Neural progenitor cell (in vitro differentiated cells): ENCODE results near the gene THBS1. TPM values are rescaled to one million over a fixed set of nuclear protein-coding genes. Genes with fewer than 3 reads are reported as not detected.
A peak's percentile ranks its signal among the peaks of the same experiment; 100 is the strongest.

ENCODE experiments used
- DNase-seq: peaks from one replicate; pipeline ENCODE4 v3.0.0-alpha.2; 2016; ENCODE audit warnings: low spot score
- H2AFZ ChIP-seq: fragments of 200-600 bp; sonication (generic); replicated peaks from 2 replicates; pipeline ENCODE4 v1.6.1; 2016; ENCODE audit warnings: antibody characterized with exemption
- H3F3A ChIP-seq: fragments of 200-600 bp; sonication (generic); 2 replicates; pipeline ENCODE4 v1.6.1; 2016; ENCODE audit warnings: antibody characterized with exemption, low read depth
- H3K27ac ChIP-seq: fragments of 200-600 bp; sonication (generic); 2 replicates; pipeline ENCODE4 v1.5.1; 2016; ENCODE audit warnings: mild to moderate bottlenecking
- H3K27me3 ChIP-seq: fragments of 200-600 bp; sonication (generic); 2 replicates; pipeline ENCODE4 v1.6.1; 2016; ENCODE audit warnings: mild to moderate bottlenecking, moderate library complexity
- H3K36me3 ChIP-seq: fragments of 200-600 bp; sonication (generic); 2 replicates; pipeline ENCODE4 v1.5.1; 2016
- H3K4me1 ChIP-seq: fragments of 200-600 bp; sonication (generic); 2 replicates; pipeline ENCODE4 v1.6.1; 2016; ENCODE audit warnings: mixed run types
- H3K4me2 ChIP-seq: fragments of 200-600 bp; sonication (generic); 2 replicates; pipeline ENCODE4 v1.6.1; 2016
- H3K4me3 ChIP-seq: fragments of 200-600 bp; sonication (generic); 2 replicates; pipeline ENCODE4 v1.5.1; 2016
- H3K79me2 ChIP-seq: fragments of 200-600 bp; sonication (generic); 2 replicates; pipeline ENCODE4 v1.6.1; 2016; ENCODE audit warnings: low read depth
- H3K9ac ChIP-seq: fragments of 200-600 bp; sonication (generic); 2 replicates; pipeline ENCODE4 v1.6.1; 2016
- H3K9me3 ChIP-seq: fragments of 200-600 bp; sonication (generic); 2 replicates; pipeline ENCODE4 v1.5.1; 2016; ENCODE audit warnings: low read depth
- H4K20me1 ChIP-seq: fragments of 200-600 bp; sonication (generic); 2 replicates; pipeline ENCODE4 v1.6.1; 2016; ENCODE audit warnings: low read depth
- H3K27ac Mint-ChIP-seq: 3 replicates; pipeline ENCODE4 v1.8.0; 2021; ENCODE audit warnings: mixed read lengths
- H3K27me3 Mint-ChIP-seq: 2 replicates; pipeline ENCODE4 v1.8.0; 2022; ENCODE audit warnings: low read depth, mild to moderate bottlenecking, inconsistent platforms, moderate library complexity, mixed read lengths; ENCODE audit not compliant: insufficient read depth
- H3K36me3 Mint-ChIP-seq: 3 replicates; pipeline ENCODE4 v1.8.0; 2021; ENCODE audit warnings: mixed read lengths
- H3K4me1 Mint-ChIP-seq: 3 replicates; pipeline ENCODE4 v1.8.0; 2021; ENCODE audit warnings: mixed read lengths
- H3K4me3 Mint-ChIP-seq: 3 replicates; pipeline ENCODE4 v1.8.0; 2021; ENCODE audit warnings: mild to moderate bottlenecking, moderate library complexity, mixed read lengths
- H3K9me3 Mint-ChIP-seq: 3 replicates; pipeline ENCODE4 v1.8.0; 2020; ENCODE audit warnings: mixed read lengths
- EZH2 ChIP-seq: fragments of 200-600 bp; sonication (generic); IDR thresholded peaks from 2 replicates; pipeline ENCODE4 v1.6.1; 2017; ENCODE audit warnings: antibody characterized with exemption, mild to moderate bottlenecking, moderate library complexity
- EZH2phosphoT487 ChIP-seq: fragments of 200-600 bp; sonication (generic); IDR thresholded peaks from 2 replicates; pipeline ENCODE4 v1.6.1; 2017; ENCODE audit warnings: antibody characterized with exemption
- total RNA-seq: library from RNA; depleted of rRNA; stranded (reverse); fragments of >200 nt; gene quantifications from 2 replicates; pipeline ENCODE4 v1.2.3, GENCODE V29; 2015; ENCODE audit warnings: low replicate concordance
- TF ChIP-seq, protein P1 (sequence below): fragments of 200-600 bp; sonication (generic); IDR thresholded peaks from 2 replicates; pipeline ENCODE4 v1.5.1; 2017; ENCODE audit warnings: antibody characterized with exemption, mild to moderate bottlenecking

Gene THBS1
- 14.6 and 17.6 TPM in 2 replicates for total RNA-seq

DNA sequence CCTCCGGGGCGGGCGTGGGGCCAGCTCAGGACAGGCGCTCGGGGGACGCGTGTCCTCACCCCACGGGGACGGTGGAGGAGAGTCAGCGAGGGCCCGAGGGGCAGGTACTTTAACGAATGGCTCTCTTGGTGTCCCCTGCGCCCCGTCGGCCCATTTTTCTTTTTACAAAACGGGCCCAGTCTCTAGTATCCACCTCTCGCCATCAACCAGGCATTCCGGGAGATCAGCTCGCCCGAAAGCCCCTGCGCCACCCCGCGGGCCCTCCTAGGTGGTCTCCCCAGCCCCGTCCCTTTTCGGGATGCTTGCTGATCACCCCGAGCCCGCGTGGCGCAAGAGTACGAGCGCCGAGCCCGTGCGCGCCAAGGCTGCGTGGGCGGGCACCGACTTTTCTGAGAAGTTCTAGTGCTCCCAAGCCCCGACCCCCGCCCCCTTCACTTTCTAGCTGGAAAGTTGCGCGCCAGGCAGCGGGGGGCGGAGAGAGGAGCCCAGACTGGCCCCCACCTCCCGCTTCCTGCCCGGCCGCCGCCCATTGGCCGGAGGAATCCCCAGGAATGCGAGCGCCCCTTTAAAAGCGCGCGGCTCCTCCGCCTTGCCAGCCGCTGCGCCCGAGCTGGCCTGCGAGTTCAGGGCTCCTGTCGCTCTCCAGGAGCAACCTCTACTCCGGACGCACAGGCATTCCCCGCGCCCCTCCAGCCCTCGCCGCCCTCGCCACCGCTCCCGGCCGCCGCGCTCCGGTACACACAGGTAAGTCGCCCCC is at the start of gene THBS1:
Gene THBS1, plus strand, starts transcription at position 595 of the 757 bp plus-strand sequence. CDS start 779 bp downstream, outside the sequence.
- peaks cover 6% of the 10 kb centered on the region for H3K27me3 Mint-ChIP-seq
- H3K9ac ChIP-seq, result no peak within 1 kb of the TSS
- peak within 1 kb of the TSS; percentile 76 for H3K4me3 ChIP-seq
- no peak within 1 kb of the TSS for H3K27ac ChIP-seq
- H3K9me3 ChIP-seq, result no peaks in the 10 kb centered on the region
- H3K4me2 ChIP-seq, result peak within 1 kb of the TSS; percentile 84
- TF ChIP-seq, protein P1, sequence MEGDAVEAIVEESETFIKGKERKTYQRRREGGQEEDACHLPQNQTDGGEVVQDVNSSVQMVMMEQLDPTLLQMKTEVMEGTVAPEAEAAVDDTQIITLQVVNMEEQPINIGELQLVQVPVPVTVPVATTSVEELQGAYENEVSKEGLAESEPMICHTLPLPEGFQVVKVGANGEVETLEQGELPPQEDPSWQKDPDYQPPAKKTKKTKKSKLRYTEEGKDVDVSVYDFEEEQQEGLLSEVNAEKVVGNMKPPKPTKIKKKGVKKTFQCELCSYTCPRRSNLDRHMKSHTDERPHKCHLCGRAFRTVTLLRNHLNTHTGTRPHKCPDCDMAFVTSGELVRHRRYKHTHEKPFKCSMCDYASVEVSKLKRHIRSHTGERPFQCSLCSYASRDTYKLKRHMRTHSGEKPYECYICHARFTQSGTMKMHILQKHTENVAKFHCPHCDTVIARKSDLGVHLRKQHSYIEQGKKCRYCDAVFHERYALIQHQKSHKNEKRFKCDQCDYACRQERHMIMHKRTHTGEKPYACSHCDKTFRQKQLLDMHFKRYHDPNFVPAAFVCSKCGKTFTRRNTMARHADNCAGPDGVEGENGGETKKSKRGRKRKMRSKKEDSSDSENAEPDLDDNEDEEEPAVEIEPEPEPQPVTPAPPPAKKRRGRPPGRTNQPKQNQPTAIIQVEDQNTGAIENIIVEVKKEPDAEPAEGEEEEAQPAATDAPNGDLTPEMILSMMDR, result peak; percentile 4
- TF ChIP-seq EZH2phosphoT487 (peak; percentile 26), EZH2 (no peak)
- H3K27ac Mint-ChIP-seq, result peak within 1 kb of the TSS; percentile 94
- H3K9me3 Mint-ChIP-seq, result peaks cover 3% of the 10 kb centered on the region
- peak within 1 kb of the TSS; percentile 90 for H3K4me3 Mint-ChIP-seq
- peaks cover 19% of the 10 kb centered on the region for H3K4me1 ChIP-seq
- H3F3A ChIP-seq, result no peaks in the 10 kb centered on the region
- peaks cover 39% of the 10 kb centered on the region for H3K4me1 Mint-ChIP-seq
- peak within 1 kb of the TSS; percentile 91 for H2AFZ ChIP-seq
- H4K20me1 ChIP-seq, result no peaks in the 10 kb centered on the region
- H3K79me2 ChIP-seq, result peaks cover 8% of the 10 kb centered on the region
- H3K27me3 ChIP-seq, result peaks cover 12% of the 10 kb centered on the region
- H3K36me3 Mint-ChIP-seq, result peaks cover 18% of the 10 kb centered on the region
- H3K36me3 ChIP-seq, result no peaks in the 10 kb centered on the region
- DNase-seq, result peak; percentile 95

DNA sequence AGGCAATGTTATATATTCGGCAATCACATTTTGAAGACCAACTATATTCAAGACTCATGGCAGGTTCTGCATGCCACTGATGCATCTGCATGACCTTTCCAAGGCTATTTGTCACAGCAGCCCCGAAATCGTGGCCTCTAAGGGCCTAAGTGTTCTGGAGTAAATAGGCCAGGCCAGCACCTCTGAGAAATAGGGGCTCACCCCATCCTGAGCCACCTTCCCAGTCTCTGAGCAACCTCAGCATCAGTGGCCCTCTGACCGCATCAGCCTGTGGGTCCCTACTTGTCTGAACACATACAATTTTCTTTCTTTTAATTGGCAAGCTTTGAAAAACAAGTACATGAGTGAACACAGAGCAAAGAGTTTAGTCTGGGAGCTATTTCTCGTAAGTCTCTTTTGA is 45.9 kb upstream of the THBS1 start:
- Mint-ChIP-seq H3K4me3 (no peak overlapping the region), H3K27me3 (peaks cover 2% of the 10 kb centered on the region), H3K4me1 (no peaks in the 10 kb centered on the region), H3K9me3 (no peaks in the 10 kb centered on the region), H3K27ac (no peak overlapping the region), H3K36me3 (no peaks in the 10 kb centered on the region)
- Histone ChIP-seq H3K9me3 (no peaks in the 10 kb centered on the region), H3K36me3 (no peaks in the 10 kb centered on the region), H3K4me1 (no peaks in the 10 kb centered on the region), H3K9ac (no peak overlapping the region), H4K20me1 (no peaks in the 10 kb centered on the region), H3K4me2 (no peak overlapping the region), H3K27ac (no peak overlapping the region), H3K79me2 (no peaks in the 10 kb centered on the region), H2AFZ (no peak overlapping the region), H3K4me3 (no peak overlapping the region), H3F3A (no peaks in the 10 kb centered on the region), H3K27me3 (no peaks in the 10 kb centered on the region)
- DNase-seq, result no peak
- TF ChIP-seq, protein P1, result no peak
- TF ChIP-seq EZH2 (no peak), EZH2phosphoT487 (no peak)

DNA sequence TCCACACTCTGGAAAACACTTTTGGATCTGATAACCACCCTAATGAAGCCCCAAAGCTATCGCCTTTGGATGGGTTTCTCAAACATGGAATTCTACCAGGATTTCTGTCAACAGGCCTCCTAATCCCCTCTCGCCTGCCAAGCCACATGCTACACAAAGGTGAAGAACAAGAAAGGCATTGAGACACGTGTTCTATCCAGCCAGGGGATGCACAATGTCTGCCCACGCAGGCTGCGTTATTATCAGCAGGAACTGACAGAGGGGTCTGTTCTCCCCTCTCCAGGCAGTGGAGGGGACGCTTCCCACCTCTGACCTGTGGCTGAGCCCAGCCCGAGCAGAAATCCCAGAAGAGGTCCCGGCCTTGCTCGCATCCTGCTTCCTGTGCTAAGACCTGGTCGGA is 45.4 kb upstream of the THBS1 start:
- Mint-ChIP-seq H3K9me3 (no peaks in the 10 kb centered on the region), H3K27ac (no peak overlapping the region), H3K4me3 (no peak overlapping the region), H3K4me1 (no peaks in the 10 kb centered on the region), H3K27me3 (peaks cover 2% of the 10 kb centered on the region), H3K36me3 (no peaks in the 10 kb centered on the region)
- no peak overlapping the region for H3K9ac ChIP-seq
- H3F3A ChIP-seq, result no peaks in the 10 kb centered on the region
- H2AFZ ChIP-seq, result no peak overlapping the region
- H3K4me3 ChIP-seq, result no peak overlapping the region
- H3K4me1 ChIP-seq, result no peaks in the 10 kb centered on the region
- H3K4me2 ChIP-seq, result no peak overlapping the region
- H3K36me3 ChIP-seq, result no peaks in the 10 kb centered on the region
- H3K9me3 ChIP-seq, result no peaks in the 10 kb centered on the region
- no peaks in the 10 kb centered on the region for H4K20me1 ChIP-seq
- no peak overlapping the region for H3K27ac ChIP-seq
- DNase-seq, result no peak
- no peaks in the 10 kb centered on the region for H3K27me3 ChIP-seq
- no peaks in the 10 kb centered on the region for H3K79me2 ChIP-seq
- TF ChIP-seq, protein P1, result no peak
- TF ChIP-seq EZH2 (no peak), EZH2phosphoT487 (no peak)
